MM.1S (cell line): Measurements from ENCODE around the gene HIVEP1.
A peak's percentile ranks its signal among the peaks of the same experiment; 100 is the strongest.

Source experiments
- DNase-seq: peaks from one replicate; pipeline ENCODE4 v3.0.0-alpha.2; 2015
- H2AFZ ChIP-seq: fragments of 300-600 bp; sonication (generic); 2 replicates; pipeline ENCODE4 v1.6.0; 2016; ENCODE audit warnings: antibody characterized with exemption, low read length
- H3F3A ChIP-seq: fragments of 300-600 bp; sonication (generic); 2 replicates; pipeline ENCODE4 v1.6.1; 2016; ENCODE audit warnings: mild to moderate bottlenecking, antibody characterized with exemption, low read length, moderate library complexity, mixed read lengths; ENCODE audit not compliant: insufficient read depth
- H3K27ac ChIP-seq: fragments of 300-600 bp; sonication (generic); 2 replicates; pipeline ENCODE4 v1.5.1; 2016; ENCODE audit warnings: mild to moderate bottlenecking, low read length
- H3K27me3 ChIP-seq: fragments of 300-600 bp; sonication (generic); replicated peaks from 2 replicates; pipeline ENCODE4 v1.6.0; 2016; ENCODE audit warnings: low read length; ENCODE audit not compliant: insufficient read depth
- H3K36me3 ChIP-seq: fragments of 300-600 bp; sonication (generic); replicated peaks from 2 replicates; pipeline ENCODE4 v1.6.1; 2016; ENCODE audit warnings: mild to moderate bottlenecking, low read length, mixed read lengths; ENCODE audit not compliant: insufficient read depth
- H3K4me1 ChIP-seq: fragments of 300-600 bp; sonication (generic); 2 replicates; pipeline ENCODE4 v1.6.1; 2016; ENCODE audit warnings: low read length, mixed read lengths
- H3K4me2 ChIP-seq: fragments of 300-600 bp; sonication (generic); 2 replicates; pipeline ENCODE4 v1.6.0; 2016; ENCODE audit warnings: low read depth, low read length
- H3K4me3 ChIP-seq: fragments of 300-600 bp; sonication (generic); 2 replicates; pipeline ENCODE4 v1.5.1; 2016; ENCODE audit warnings: low read length, mixed read lengths
- H3K79me2 ChIP-seq: fragments of 300-600 bp; sonication (generic); 2 replicates; pipeline ENCODE4 v1.6.1; 2016; ENCODE audit warnings: mixed run types, low read length, mixed read lengths
- H3K9ac ChIP-seq: fragments of 300-600 bp; sonication (generic); 2 replicates; pipeline ENCODE4 v1.6.1; 2016; ENCODE audit warnings: low read length, mixed read lengths
- H3K9me2 ChIP-seq: fragments of 300-600 bp; sonication (generic); replicated peaks from 2 replicates; pipeline ENCODE4 v1.6.1; 2016; ENCODE audit warnings: mild to moderate bottlenecking, low read length, mixed read lengths; ENCODE audit not compliant: insufficient read depth
- H3K9me3 ChIP-seq: fragments of 300-600 bp; sonication (generic); replicated peaks from 2 replicates; pipeline ENCODE4 v1.6.1; 2016; ENCODE audit warnings: mild to moderate bottlenecking, low read length, mixed read lengths; ENCODE audit not compliant: insufficient read depth
- H4K20me1 ChIP-seq: fragments of 300-600 bp; sonication (generic); 2 replicates; pipeline ENCODE4 v1.6.1; 2016; ENCODE audit warnings: mild to moderate bottlenecking, low read length, moderate library complexity, mixed read lengths; ENCODE audit not compliant: insufficient read depth
- CTCF ChIP-seq: fragments of 300-600 bp; sonication (generic); IDR thresholded peaks from 2 replicates; pipeline ENCODE4 v1.5.1; 2016; ENCODE audit warnings: antibody characterized with exemption, low read length, mixed read lengths
- EZH2 ChIP-seq: fragments of 300-600 bp; sonication (generic); optimal IDR thresholded peaks from 2 replicates; pipeline ENCODE3; 2017; ENCODE audit warnings: low read depth, mild to moderate bottlenecking, antibody characterized with exemption, low read length, mixed read lengths
- EZH2phosphoT487 ChIP-seq: fragments of 300-600 bp; sonication (generic); IDR thresholded peaks from 2 replicates; pipeline ENCODE4 v1.6.1; 2018; ENCODE audit warnings: antibody characterized with exemption, low read length

The HIVEP1 gene

GRCh38 chr6:12110523-12111362 lies 98.6 kb downstream of the HIVEP1 start:
- peaks cover 32% of the 10 kb centered on the region for H3K79me2 ChIP-seq
- H3K4me3 ChIP-seq: no peak overlapping the region
- peaks cover 13% of the 10 kb centered on the region for H3F3A ChIP-seq
- peak overlapping the region; percentile 35; the same call in 1 of the 2 replicates for H3K4me2 ChIP-seq
- no peaks in the 10 kb centered on the region for H3K9me3 ChIP-seq
- no peak for TF ChIP-seq EZH2phosphoT487
- TF ChIP-seq EZH2: no peak
- TF ChIP-seq CTCF: no peak
- H3K27me3 ChIP-seq: no peaks in the 10 kb centered on the region
- peak; percentile 76 for DNase-seq
- H4K20me1 ChIP-seq: no peaks in the 10 kb centered on the region
- no peaks in the 10 kb centered on the region for H3K9me2 ChIP-seq
- H3K36me3 ChIP-seq: no peaks in the 10 kb centered on the region
- H3K9ac ChIP-seq: no peak overlapping the region; the same call in 1 of the 2 replicates
- no peak overlapping the region for H2AFZ ChIP-seq
- peaks cover 27% of the 10 kb centered on the region for H3K4me1 ChIP-seq
- peak overlapping the region; percentile 54 for H3K27ac ChIP-seq

- TF ChIP-seq EZH2phosphoT487 (no peak), CTCF (no peak), EZH2 (no peak)
- no peak for DNase-seq
- no peaks in the 10 kb centered on the region for H3K9me2 ChIP-seq
- H3K36me3 ChIP-seq: no peaks in the 10 kb centered on the region
- no peaks in the 10 kb centered on the region for H3K27me3 ChIP-seq
- H3K79me2 ChIP-seq: peaks cover 32% of the 10 kb centered on the region
- H3K9me3 ChIP-seq: no peaks in the 10 kb centered on the region
- H3K4me3 ChIP-seq: no peak overlapping the region
- H3K4me1 ChIP-seq: peaks cover 28% of the 10 kb centered on the region
- no peak overlapping the region for H2AFZ ChIP-seq
- no peaks in the 10 kb centered on the region for H4K20me1 ChIP-seq
- H3K27ac ChIP-seq: peak overlapping the region; percentile 54; the same call in 1 of the 2 replicates
- H3F3A ChIP-seq: peaks cover 13% of the 10 kb centered on the region
- H3K4me2 ChIP-seq: peak overlapping the region; percentile 35; the same call in 1 of the 2 replicates
- H3K9ac ChIP-seq: no peak overlapping the region
These were observed 99.2 kb downstream of the HIVEP1 start for GRCh38 chr6:12111363-12111670.

- Histone ChIP-seq H4K20me1 (no peaks in the 10 kb centered on the region), H3K9ac (no peak overlapping the region), H2AFZ (no peak overlapping the region), H3K4me2 (no peak overlapping the region), H3K4me1 (peaks cover 32% of the 10 kb centered on the region), H3K9me3 (no peaks in the 10 kb centered on the region), H3F3A (peaks cover 13% of the 10 kb centered on the region), H3K79me2 (peaks cover 20% of the 10 kb centered on the region), H3K27me3 (no peaks in the 10 kb centered on the region), H3K27ac (no peak overlapping the region), H3K36me3 (no peaks in the 10 kb centered on the region), H3K4me3 (no peak overlapping the region), H3K9me2 (no peaks in the 10 kb centered on the region)
- TF ChIP-seq EZH2phosphoT487 (no peak), EZH2 (no peak), CTCF (no peak)
- no peak for DNase-seq
These were observed 100.6 kb downstream of the HIVEP1 start for GRCh38 chr6:12112540-12113189.
